SK-N-MC (cell line): ENCODE measurements around the gene CHD3.

ENCODE experiments used
- EZH2 ChIP-seq: fragments of 200-600 bp; sonication (generic); IDR thresholded peaks from one replicate; pipeline ENCODE4 v1.6.1; 2017; ENCODE audit warnings: antibody characterized with exemption
- POLR2AphosphoS5 ChIP-seq: IDR thresholded peaks from 2 replicates; pipeline ENCODE4 v1.6.1; 2012; ENCODE audit warnings: mild to moderate bottlenecking, low read depth, low read length, borderline replicate concordance

GRCh38 chr17:7839190-7839875 is 49.3 kb upstream of the CHD3 start:
- TF ChIP-seq POLR2AphosphoS5 (no peak), EZH2 (no peak)
